Measurements from ENCODE around the gene SMYD4. TPM values are rescaled to one million over a fixed set of nuclear protein-coding genes. Genes with fewer than 3 reads are reported as not detected.

Gene SMYD4
- total RNA-seq, 1 donor from 2014 or later = 24.0 TPM

- H3K9me3 Mint-ChIP-seq = no peaks in the 10 kb centered on the region
- Histone ChIP-seq H3K9me3 (ENCODE audit: low read depth) (no peaks in the 10 kb centered on the region), H3K4me2 (no peak overlapping the region), H3K27me3 (no peaks in the 10 kb centered on the region), H3K79me2 (ENCODE audit: low read depth) (peaks cover 26% of the 10 kb centered on the region), H3F3A (ENCODE audit: low read depth) (no peaks in the 10 kb centered on the region), H3K9ac (no peak overlapping the region), H2AFZ (replicated peaks) (no peak overlapping the region), H3K36me3 (no peaks in the 10 kb centered on the region), H4K20me1 (ENCODE audit: low read depth) (no peaks in the 10 kb centered on the region), H3K4me3 (no peak overlapping the region), H3K4me1 (no peaks in the 10 kb centered on the region), H3K27ac (no peak overlapping the region)
- H3K4me1 Mint-ChIP-seq = no peaks in the 10 kb centered on the region
- H3K4me3 Mint-ChIP-seq = no peak overlapping the region
- peaks cover 20% of the 10 kb centered on the region for H3K36me3 Mint-ChIP-seq
- H3K27me3 Mint-ChIP-seq (ENCODE audit: insufficient read depth, low read depth) = no peaks in the 10 kb centered on the region
- TF ChIP-seq EZH2 (IDR thresholded peaks at IDR 0.05) = no peak
- no peak for TF ChIP-seq EZH2phosphoT487 (IDR thresholded peaks at IDR 0.05)
- TF ChIP-seq CTCF (IDR thresholded peaks at IDR 0.05) = no peak
- peak overlapping the region; percentile 69 for H3K27ac Mint-ChIP-seq
- DNase-seq (ENCODE audit: low spot score) = no peak
These were observed 32.4 kb downstream of the SMYD4 start for GRCh38 chr17:1797323-1797722.

DNA sequence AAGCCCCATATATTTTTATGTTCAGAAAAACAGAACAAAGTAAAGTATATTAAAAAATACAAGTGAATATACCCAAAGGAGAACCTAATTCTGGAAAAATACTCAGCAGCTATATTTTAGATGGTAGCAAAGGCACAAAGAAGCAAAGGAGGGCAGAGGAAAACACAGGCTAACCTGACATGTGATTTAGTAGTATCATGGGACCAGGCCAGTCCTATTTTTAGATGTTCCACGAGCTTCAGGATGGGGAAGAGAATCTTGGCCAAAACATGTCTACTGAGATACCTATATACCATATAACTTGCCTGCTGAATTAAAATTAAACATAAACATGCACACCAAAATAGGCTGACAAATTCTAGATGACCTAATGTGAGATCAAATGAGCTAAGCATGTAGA, 32.9 kb downstream of the SMYD4 start:
- Mint-ChIP-seq H3K27ac (no peak overlapping the region), H3K4me1 (no peaks in the 10 kb centered on the region), H3K4me3 (no peak overlapping the region), H3K27me3 (ENCODE audit: insufficient read depth, low read depth) (no peaks in the 10 kb centered on the region), H3K36me3 (peaks cover 20% of the 10 kb centered on the region), H3K9me3 (no peaks in the 10 kb centered on the region)
- DNase-seq (ENCODE audit: low spot score) = no peak
- Histone ChIP-seq H3K79me2 (ENCODE audit: low read depth) (peaks cover 26% of the 10 kb centered on the region), H3K9ac (no peak overlapping the region), H3K27ac (no peak overlapping the region), H3F3A (ENCODE audit: low read depth) (no peaks in the 10 kb centered on the region), H4K20me1 (ENCODE audit: low read depth) (no peaks in the 10 kb centered on the region), H3K36me3 (no peaks in the 10 kb centered on the region), H3K9me3 (ENCODE audit: low read depth) (no peaks in the 10 kb centered on the region), H3K4me1 (no peaks in the 10 kb centered on the region), H2AFZ (replicated peaks) (no peak overlapping the region), H3K27me3 (no peaks in the 10 kb centered on the region), H3K4me3 (no peak overlapping the region), H3K4me2 (no peak overlapping the region)
- TF ChIP-seq EZH2phosphoT487 (IDR thresholded peaks at IDR 0.05) (no peak), CTCF (IDR thresholded peaks at IDR 0.05) (no peak), EZH2 (IDR thresholded peaks at IDR 0.05) (no peak)

GRCh38 chr17:1793447-1793806, 36.3 kb downstream of the SMYD4 start:
- Mint-ChIP-seq H3K27ac (no peak overlapping the region), H3K4me1 (no peaks in the 10 kb centered on the region), H3K27me3 (ENCODE audit: insufficient read depth, low read depth) (no peaks in the 10 kb centered on the region), H3K4me3 (no peak overlapping the region), H3K9me3 (no peaks in the 10 kb centered on the region), H3K36me3 (peaks cover 17% of the 10 kb centered on the region)
- Histone ChIP-seq H3K4me3 (no peak overlapping the region), H2AFZ (replicated peaks) (no peak overlapping the region), H4K20me1 (ENCODE audit: low read depth) (no peaks in the 10 kb centered on the region), H3K79me2 (ENCODE audit: low read depth) (peaks cover 30% of the 10 kb centered on the region), H3K27ac (no peak overlapping the region), H3K9me3 (ENCODE audit: low read depth) (no peaks in the 10 kb centered on the region), H3K36me3 (no peaks in the 10 kb centered on the region), H3K4me2 (no peak overlapping the region), H3K27me3 (no peaks in the 10 kb centered on the region), H3K9ac (no peak overlapping the region), H3F3A (ENCODE audit: low read depth) (no peaks in the 10 kb centered on the region), H3K4me1 (no peaks in the 10 kb centered on the region)
- peak; percentile 7 for DNase-seq (ENCODE audit: low spot score)
- TF ChIP-seq CTCF (IDR thresholded peaks at IDR 0.05) (no peak), EZH2phosphoT487 (IDR thresholded peaks at IDR 0.05) (no peak), EZH2 (IDR thresholded peaks at IDR 0.05) (no peak)

Measured in neural progenitor cell (in vitro differentiated cells).